Suppressor macrophage treated with lipopolysaccharide for 4 hours (primary cell): ENCODE results near the gene INPP5A.
A peak's percentile ranks its signal among the peaks of the same experiment; 100 is the strongest.

ENCODE experiments used
- DNase-seq: peaks from one replicate; pipeline ENCODE4 v3.0.0-alpha.2; 2020

Gene INPP5A

DNA sequence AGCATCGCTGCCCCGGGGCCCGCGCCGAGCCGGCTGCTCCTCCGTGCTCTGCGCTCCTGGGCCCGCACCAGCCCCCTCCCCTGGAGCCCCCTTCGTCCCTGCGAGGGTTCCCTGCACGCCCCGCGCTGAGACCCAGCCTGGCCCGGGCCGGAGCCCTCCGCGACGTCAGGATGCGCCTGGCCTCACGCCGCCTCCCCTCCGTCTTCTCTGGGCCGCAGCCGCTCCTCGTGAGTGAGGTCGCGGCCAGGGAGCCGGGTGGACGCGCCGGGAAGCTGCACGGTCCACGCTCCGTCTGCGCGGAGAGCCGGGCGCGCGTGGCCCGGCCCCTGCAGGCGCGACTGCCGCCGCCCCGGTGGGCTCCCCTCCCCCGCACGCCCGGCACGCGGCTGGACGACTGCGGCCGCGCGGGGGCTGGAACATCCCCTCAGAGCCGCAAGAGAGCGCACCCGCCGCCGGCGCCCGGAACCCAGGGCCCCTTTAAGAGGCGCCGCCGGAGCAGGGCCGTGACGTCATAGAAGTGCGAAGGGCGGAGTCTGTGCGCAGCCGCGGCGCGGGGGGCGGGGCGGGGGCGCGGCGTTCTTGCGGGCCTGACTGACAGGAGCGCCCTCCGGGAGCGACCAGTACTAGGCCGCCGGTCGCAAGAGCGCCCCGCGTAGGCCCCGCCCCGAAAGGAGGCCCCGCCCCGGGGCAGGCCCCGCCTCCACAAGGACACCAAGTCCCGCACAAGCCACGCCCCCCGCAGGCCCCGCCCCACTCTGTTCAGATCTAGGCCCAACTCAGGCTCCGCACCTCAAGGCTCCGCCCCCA lies 507 bp upstream of the INPP5A start:
- DNase-seq: peak; percentile 100

DNA sequence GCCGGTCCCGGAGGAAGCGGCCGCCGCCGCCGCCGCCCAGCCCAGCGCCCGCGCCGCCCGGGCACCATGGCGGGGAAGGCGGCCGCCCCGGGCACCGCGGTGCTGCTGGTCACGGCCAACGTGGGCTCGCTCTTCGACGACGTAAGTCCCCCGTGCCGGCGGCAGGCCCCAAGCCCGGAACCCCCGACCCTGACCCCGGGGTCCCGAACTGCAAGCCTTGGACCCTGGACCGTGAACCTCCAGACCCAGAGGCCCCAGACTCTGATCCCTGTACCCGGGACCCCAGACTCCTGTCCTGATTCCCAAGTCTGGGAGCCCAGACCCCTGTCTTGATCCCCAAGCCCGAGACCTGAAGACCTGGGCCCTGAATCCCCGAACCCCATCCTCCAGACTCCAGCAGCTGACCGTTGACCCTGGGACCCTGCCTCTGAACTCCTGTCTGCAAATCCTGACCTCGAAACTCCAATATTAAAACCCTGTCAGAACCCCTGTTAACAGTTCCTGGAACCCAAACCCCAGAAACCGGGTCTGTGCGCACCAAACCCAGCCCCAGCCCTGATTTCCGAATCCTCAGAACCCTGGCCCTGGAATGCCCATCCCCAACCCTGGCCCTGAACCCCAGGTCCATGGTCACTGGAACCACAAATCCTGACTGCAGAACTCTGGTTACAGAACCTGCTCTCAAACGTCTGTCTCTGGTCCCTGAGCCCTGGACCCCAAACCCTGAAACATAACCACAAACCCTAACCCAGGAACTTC lies 623 bp downstream of the INPP5A start:
- DNase-seq: no peak

DNA sequence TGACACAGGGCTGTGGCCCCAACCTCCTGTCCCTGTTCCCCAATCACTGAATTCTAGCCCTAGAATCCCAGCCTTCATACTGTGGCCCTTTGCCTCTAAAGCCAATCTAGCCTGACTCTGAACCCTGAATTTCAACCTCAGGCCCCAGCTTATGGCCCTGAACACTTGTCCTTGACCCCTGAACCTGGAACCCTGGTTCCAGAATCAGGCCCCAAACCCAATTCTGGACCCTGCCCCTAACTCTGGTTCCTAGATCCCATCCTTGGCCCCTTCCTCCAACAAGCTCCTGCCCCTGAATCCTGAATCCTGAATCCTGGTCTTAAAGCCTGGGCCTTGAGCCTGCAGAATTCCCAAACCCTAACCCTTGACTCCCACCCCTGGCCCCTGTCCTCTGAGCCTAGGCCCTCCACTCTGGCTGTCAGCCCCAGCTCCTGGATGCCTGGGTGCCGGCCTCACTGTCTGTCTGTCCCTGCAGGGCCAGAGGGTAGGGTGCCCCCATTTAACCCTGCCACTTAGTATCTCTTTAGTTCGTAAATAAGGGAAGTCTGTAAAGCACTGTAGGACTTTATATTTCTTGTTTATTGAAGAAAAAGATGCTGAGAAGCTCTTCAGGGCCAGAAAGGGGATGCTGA lies 1.3 kb downstream of the INPP5A start:
- no peak for DNase-seq

DNA sequence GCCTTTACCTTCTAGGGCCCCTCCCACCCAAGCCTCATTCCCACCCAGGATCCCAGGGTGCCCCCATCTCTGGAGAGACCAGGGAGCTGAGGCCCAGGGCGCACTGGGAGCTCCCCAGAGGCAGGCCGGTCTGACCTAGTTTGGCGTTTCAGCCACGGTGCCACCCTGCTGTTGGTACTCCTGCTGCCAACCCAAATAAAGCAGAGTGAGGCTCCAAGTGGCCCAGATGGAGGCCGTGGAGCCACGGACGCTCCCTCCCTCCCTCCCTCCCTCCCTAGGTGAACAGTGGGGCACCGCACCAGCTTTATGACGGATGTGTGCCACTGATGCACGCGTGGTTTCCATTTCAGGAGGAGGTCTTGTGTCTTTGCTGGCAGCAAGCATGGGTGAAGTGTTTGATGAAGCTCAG lies 1.8 kb downstream of the INPP5A start:
- DNase-seq: no peak

DNA sequence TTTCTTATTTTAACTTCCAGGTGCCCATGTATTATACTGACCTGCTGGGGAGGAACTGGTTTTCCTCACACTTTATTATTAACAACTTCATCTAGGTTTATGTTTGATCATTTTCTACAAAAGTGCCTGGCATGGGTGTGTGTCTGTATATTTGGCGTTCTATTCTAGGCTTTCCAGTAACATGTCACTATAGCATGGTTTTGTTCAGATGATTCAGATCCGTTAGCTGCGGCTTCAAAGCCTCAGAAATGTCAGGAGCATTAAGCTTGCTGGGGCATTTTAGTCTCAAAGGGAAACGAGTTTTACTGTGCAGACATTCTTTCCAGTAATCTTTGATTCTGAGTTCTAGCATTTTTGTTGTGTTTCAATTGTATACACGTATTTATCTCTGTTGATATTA lies 2.3 kb downstream of the INPP5A start:
- DNase-seq: peak; percentile 29

DNA sequence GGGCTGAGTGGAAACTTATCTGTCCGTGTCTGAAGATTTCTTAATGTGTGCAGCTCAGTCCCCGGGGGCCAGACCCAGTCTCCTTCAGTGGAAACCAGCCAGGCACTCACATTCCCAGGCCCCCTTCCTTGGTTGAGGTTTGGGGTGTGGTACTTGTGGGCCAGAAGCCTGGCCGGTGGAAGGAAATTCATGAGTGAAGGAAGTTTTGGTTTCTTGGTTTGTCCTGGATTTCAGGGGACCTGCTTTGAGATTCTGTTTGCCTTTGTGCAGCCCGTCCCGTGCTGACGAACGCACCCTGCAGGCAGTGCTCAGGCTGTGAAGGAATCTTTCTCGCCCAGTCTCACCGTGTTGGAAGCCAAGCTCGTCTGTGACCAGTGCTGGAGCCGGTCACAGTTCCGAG lies 2.9 kb downstream of the INPP5A start:
- no peak for DNase-seq

DNA sequence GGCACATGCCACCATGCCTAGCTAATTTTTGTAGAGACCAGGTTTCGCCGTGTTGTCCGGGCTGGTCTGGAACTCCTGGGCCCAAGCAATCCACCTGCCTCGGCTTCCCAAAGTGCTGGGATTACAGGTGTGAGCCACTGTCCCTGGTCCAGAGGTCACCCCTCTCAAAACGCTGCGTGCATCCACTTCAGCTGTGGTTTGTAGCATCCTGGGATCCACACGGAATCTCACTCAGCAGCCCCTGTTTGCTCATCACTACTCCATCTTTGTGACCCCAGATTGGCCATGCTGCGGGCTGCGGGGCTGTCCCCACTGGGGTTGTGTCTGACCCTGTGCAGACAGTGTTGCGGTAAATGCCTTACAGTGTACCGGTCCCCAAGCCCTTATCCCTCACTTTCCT lies 3.5 kb downstream of the INPP5A start:
- DNase-seq: no peak

DNA sequence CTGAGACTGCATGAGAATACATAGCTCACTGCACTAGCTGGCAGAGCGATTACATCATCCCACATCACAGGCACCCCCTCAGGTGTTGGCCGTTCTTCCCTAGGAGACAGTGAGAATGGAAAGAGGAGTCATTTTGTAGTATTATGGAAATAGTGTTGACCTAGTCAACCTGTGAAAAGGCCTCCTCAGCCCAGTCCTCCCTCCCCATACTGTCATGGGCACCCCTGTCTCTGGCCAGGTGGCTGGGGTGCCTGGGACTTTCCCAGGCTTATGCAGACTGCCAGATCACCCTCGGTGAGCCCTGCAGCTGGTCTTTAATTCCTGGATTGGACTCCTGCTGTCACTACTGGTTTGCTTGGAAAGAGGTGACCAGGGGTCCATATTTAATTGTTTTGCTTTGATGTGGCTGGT lies 4.0 kb downstream of the INPP5A start:
- DNase-seq: no peak

DNA sequence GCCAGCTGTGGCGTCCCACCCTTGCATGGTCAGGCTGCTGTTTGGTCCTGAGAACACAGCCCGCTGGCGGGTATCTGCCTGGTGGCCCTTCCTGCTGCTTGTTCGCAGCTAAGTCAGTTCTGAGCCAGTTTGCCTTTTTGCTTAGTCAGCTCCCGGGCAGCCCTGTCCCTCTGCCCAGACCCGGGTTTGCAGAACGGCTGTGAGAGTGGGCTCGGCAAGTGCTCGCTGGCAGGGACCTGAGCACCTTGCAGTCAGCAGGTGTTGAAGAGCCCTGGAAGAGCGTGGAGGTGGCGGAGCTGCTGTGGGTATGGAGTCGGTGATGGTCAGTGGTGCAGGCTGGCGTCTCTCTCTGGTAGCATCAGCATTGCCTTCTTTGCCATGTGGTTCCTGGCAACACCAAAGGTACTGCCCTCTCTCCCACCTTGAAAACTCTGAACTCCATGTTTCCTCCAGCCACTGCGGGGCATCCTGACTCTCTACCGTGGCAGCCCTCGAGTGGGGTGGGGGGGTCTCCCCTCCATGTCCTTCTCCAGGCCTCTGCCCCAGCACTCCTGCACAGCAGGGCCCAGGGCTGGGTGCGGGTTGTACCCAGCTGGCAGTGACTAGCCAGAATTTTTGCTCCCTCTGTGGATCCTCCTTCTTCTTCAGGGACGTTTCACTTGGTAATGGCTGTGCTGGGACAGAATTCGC lies 4.6 kb downstream of the INPP5A start:
- DNase-seq: no peak

DNA sequence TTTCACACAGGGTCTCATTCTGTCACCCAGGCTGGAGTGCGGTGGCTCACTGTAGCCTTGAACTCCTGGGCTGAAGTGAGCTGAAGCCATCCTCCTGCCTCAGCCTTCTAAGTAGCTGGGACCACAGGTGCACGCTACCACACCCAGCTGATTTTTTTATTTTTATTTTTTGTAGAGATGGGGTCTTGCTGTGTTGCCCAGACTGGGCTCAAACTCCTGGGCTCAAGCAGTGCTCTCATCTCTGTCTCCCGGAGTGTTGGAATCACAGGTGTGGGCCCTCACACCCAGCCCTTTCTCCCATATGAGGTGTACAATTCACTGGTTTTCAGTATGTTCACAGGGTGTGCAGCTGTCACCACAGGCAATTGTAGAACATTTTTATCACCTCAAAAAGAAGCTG lies 5.2 kb downstream of the INPP5A start:
- DNase-seq: no peak

DNA sequence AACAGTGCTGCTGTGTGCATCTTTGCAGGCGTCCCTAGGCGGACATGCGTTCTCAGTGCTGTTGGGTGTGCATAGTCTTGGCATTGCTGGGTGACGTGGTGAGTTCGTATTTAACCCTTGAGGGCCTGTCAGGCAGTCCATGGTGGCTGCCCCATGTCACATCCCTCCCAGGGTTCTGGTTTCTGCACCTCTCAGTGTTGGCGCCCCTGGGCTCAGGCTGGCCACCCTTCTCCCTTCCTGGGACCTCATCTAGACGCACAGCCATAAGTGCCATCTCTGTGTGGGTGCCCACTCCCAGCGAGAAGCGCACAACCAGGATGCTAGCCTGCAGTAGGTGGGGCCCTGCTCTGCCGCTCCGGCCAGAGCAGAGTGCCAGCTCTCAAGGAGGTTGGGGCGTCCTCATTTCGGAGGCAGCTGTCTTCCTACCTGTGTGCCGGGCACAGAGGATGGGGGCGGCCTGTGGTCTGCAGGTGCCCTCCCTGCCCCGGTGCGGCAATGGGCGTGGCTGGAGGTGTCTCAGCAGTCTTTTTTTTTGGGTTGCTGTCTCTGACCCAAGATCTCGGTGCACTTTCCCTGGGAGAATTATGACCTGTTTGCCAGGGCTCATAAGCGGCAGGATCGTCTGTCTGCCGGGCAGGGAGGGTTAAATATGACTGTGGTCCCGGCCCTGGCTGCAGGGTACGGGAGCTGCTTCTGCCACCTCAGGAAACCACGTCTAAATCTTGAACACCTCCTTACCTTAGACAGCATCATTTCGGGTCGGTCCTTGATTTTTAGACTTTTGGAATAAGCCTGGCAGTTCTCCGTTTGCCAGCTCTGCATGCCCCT lies 6.5 kb downstream of the INPP5A start:
- no peak for DNase-seq

DNA sequence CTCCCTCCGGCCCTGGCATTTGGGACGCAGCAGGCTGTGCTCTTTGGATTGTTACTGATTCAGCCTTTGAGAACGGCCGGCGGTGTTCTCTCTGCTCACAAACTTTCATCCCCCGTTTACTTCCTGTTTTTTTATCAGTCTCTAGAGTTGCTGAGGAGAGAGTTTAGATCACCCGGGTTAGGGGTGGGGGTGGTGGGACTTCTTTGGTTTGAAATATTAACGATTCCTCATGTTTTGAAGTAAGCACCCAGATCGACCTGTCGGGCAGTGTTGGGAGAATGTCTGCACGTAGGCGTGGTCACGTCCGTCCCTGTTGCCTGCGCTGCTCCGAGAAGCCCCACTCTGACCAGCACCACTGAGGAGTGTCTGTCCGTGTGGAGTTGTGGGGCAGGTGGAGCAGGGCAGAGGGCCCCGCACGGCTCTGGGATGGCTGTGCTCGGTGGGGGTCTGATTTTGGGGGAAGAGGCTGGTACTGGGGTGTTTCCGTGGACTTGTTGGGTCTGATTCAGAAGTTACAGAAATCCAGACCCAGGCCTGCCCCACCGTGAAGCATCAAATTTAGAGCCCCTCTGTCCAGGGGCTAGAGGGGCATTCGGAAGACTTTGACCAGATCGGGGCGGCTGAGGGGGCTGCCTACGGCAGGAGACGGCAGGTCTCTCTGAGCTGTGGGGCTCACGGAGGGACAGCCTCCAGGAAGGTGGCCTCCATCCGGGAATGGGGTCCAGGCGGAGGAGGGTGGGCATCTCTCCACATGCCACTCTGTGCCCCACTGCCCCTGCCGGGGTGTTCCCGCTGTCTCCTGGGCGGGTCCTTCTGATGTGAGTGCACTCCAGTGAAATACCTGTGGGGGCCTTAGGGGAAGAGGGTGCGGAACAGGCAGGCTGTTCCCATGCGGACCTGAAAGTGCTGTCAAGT lies 7.4 kb downstream of the INPP5A start:
- peak; percentile 39 for DNase-seq

DNA sequence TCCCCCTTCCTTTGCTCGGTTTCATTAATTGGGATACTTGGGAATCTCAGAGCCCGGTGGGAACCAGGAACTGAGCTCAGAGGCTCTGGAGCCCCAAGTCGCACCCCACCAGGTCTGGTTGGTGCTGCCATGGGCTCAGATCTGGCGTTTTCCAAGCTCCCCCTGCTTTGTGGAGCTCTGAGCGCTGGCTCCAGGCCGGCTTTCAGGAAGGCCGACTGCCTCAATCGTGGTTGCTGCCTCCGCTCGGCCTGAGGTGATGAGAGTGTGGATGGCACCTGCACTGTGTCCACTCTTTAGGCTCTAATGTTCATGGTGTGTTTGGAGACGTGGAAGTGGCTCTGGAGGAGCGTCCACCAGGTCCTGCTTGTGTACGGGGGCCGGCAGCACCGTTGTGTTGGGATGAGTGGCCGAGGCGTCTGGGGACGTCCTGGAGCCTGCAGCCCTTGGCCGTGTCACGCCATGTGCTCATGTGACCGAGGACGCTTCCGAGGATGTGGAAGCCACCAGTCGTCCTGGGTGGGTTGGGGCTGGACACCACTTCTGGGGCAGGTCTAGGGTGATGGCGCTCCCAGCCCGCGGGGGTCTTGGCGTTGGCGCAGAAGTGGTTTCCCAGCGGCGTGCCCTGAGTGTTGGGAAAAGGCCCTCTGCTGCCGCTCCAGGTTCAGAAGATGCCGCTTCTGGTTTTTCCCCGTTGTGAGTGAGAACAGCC lies 8.2 kb downstream of the INPP5A start:
- no peak for DNase-seq

DNA sequence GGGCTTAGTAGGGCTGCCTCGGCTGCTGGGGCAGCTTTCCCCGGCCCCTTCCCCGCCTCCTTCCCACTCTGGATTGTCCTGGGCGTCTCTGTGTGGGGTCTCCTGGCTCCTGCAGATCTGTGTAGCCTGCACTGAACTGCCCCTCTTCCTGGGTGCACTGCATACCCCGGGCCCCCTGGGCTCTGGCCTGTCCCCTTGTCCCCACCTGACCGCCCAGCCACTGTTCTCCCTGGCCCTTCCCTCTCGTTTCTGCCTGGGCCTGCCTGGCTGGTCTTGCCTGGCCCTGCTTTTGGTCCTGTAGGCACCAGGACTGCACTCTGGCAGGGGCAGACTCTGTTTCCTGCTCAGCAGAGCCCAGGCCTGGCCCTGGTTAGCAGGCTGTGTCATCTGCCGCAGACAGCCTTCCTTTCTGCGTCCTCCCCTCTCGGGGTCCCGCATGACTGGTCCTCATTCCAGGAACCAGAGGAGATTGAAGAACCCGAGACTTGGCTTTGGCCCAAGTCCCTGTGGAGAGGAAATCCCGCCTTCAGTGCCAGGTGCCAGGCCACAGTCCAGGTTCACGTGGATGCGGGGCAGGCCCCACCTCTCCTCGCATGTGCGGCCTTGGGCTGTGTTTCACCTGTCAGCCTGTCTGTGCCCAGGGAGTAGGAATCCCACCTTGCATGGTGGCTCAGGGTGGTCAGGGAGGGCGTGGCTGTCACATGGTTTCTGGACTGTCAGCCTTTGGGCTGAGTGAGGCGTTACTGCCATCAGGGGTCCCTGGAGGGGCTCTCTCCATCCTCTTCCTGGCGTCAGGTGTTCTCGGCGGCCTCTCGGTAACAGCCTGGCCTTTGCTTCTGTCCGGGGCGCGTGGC lies 9.2 kb downstream of the INPP5A start:
- DNase-seq: peak; percentile 26

DNA sequence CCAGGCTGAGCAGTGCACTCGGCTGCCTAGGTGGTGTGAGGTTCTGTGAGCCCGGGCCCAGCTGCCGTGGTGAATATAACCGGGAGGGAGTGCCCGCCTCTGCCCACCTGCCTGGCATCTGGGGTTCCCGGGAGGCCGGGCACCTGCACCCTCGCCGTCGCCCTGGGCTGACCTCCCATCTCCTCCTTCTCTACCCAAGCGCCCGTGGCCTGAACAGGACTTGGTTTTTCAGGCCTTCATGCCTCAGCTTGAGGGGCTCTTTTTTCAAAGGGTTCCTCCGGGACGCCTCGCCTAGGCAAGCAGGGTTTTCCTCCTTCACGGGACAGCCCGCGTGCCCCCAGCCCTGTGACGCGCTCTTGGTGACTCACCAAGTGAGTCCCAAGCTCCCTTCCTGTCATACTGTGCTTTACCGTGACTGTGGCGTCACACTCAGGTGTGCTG lies 9.9 kb downstream of the INPP5A start:
- peak; percentile 34 for DNase-seq

DNA sequence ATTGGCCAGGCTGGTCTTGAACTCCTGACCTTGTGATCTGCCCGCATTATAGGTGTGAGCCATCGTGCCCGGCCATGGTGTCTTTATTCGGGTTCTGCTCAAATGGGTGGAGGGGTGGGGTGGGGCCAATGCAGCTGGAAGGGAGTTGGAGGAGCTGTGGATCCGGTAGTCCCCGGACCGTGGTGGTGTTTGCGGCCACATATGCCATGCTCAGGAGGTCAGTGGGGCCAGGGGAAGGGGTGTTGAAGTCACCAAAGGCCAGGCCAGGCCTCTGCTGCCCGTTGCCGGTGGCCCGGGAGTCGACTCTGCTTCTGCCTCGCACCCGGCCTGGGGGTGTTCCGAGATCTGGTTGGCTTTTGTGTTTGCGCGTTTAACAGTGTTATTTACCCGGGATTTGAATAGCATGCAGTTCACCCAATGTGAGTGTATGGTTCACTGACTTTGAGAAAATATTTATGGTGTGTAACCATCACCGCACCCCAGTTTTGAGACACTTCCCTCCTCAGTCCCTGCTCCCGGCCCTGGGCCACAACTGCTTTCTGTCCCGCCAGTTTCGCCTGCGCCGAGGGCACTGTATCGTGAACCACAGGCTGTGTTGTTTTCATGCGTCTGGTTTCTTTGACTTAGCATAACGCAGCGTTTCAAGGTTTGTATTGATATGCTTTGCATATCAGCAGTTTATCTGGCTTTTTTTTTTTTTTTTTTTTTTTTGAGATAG lies 10.7 kb downstream of the INPP5A start:
- DNase-seq: no peak

DNA sequence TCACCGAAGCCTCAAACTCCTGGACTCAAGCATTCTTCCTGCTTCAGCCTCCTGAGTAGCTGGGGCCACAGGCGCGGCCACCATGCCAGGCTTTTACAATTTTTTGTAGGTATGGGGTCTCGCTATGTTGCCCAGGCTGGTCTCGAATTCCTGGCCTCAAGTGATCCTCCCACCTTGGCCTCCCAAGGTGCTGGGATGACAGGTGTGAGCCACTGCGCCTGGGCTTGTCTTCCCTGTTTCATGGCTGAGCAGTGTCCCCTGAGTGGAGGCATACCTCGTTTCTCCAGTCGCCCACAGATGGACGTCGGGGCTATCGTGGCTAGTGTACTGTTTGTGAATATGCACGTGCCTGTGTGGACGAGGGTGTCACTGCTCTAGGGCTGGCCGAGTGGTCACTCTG lies 11.3 kb downstream of the INPP5A start:
- DNase-seq: no peak

DNA sequence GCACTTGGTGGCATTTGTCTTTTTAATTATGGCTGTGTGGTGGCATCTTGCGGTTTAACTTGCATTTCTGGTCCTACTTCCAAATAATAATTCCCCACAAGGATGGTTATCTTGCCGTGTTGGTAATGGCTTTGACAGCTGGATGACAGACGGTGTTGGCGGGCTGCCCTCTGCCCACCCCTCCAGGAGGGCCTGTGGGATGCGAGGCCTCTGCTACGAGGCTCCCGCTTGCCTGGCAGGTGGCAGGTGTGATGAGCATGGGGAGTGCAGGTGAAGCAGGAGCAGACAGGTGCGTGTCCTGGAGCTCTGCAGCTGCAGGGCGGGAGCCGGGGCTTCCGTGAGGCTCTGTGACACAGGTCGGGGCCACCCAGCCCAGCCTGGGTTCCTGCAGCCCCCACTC lies 11.8 kb downstream of the INPP5A start:
- no peak for DNase-seq
